GM19395 (cell line): Measurements from ENCODE around the gene KRT25.

Source experiments
- ATAC-seq: cut with Tn5 transposase; IDR thresholded peaks from one replicate; pipeline ENCODE4 v1.9.1; 2021; ENCODE audit warnings: mild to moderate bottlenecking, moderate library complexity; ENCODE audit not compliant: unreplicated experiment

Gene KRT25, protein sequence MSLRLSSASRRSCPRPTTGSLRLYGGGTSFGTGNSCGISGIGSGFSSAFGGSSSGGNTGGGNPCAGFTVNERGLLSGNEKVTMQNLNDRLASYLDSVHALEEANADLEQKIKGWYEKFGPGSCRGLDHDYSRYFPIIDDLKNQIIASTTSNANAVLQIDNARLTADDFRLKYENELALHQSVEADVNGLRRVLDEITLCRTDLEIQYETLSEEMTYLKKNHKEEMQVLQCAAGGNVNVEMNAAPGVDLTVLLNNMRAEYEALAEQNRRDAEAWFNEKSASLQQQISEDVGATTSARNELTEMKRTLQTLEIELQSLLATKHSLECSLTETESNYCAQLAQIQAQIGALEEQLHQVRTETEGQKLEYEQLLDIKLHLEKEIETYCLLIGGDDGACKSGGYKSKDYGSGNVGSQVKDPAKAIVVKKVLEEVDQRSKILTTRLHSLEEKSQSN

DNA sequence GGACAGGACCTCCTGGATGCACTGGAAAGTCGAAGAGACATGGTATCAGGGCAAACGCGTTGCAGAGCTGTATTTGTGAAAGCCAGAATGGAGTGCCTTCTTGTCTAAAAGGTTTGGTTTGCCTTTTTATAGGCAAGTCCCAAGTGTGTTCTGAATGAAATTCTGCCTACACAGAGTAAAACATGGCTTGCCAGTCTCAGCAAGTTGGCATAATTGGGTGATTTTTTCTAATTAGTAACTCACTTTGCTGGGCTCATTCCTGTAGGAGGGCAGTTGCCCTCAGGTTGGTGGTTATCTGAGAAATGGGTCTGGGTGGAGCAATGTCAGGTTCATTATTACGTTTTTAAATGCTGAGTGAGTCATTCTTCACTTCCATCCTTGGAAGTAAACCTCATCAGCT, at the start of gene KRT25:
KRT25 (minus strand) TSS at position 101 of the 400 bp plus-strand sequence; CDS start at position 41, 60 bp downstream.
- no peak for ATAC-seq

DNA sequence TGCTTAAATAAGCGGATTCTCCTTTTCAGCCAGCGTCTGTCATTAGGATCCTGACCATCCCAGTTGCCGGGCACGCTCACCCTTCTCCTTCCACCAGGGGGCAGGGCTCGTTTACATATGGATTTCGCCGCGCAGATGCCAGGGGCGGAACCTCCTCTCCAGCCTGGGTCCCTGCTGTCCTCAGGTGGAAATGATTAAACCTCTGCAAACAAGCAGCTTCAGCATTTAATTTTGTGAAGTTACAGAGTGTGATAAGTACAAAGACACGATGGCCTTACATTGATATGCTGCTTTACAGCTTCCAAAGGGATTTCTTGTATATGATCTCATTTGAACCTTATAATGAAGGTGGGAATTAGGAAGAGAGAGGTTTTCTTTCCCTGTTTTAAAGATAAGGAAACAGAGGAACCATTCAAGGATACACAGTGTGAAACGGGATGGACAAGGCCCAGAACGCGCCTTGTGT, 48.5 kb upstream of the KRT25 start:
- ATAC-seq = no peak

DNA sequence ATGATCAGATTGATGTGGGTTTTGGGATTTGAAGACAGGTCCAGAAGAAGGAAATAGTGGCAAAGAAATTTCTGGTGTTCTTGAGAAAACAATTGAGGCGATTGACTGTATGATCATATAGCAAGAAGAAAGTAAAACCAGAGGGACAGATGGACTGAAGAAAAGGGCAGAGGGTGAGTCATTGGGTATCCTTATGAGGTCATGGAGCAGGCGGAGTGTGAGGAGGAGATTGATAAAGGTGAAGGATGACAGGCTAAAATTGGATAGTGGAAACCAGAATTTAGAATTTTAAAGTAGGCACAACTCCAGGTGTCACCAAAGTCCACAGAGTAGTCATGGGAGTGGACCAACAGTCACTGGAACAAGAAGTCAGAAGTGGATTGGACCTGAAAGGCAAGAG, 46.0 kb upstream of the KRT25 start:
- ATAC-seq = no peak

DNA sequence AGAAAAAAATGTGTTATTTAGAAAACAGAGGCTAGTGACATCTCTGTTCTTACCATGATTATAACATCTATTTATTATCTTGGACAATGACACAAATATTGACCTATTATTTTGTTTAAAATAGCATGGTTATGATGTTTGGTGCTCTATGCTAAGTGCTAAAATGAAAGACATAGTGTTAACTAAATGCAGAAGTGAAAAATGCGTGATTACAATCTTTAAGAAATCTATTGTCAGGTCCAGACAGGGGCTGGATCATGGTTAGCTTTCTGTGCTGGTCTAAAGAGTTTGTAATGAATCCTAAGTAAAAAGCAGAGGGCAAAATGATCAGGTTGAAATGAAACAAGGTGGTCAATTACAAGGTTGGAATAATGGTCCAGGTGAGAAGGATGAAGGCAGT, 45.2 kb upstream of the KRT25 start:
- no peak for ATAC-seq

DNA sequence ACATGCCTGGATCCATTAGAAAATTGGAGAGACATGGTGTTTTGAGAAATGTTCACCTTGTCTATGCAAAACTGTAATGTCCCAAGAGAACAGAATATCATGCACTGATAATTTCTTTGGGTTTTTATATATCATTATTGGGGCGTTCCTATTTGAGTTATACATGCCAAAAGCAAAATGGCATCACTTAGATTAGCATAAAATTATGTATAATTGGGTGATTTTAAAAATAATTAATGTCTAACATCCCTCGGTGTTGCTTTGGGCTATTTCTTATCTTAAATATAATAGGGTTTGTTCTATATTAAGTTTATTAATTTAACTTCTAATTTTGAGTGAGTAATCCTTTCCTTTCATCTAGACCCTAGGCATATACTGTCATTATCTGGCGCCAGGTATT, 44.7 kb upstream of the KRT25 start, which contains the start of gene KRT28:
KRT28 (minus strand) TSS at position 101 of the 400 bp plus-strand sequence; CDS start at position 35, 66 bp downstream.
- no peak for ATAC-seq

DNA sequence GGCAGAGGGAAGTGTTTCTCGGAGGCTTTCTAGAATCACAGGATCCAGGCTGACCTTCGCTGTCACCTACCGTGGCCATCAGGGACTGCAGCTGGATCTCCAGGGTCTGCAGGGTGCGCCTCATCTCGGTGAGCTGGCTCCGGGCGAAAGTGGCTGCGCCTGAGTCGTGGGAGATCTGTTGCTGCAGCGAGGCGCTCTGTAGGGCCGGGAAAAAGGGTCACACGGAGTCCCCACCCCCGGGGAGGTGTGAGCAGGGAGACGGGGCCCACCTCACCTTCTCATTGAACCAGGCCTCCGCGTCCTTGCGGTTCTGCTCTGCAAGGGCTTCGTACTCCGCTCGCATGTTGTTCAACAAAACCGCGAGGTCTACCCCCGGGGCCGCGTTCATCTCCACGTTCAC, 41.7 kb upstream of the KRT25 start:
- no peak for ATAC-seq

DNA sequence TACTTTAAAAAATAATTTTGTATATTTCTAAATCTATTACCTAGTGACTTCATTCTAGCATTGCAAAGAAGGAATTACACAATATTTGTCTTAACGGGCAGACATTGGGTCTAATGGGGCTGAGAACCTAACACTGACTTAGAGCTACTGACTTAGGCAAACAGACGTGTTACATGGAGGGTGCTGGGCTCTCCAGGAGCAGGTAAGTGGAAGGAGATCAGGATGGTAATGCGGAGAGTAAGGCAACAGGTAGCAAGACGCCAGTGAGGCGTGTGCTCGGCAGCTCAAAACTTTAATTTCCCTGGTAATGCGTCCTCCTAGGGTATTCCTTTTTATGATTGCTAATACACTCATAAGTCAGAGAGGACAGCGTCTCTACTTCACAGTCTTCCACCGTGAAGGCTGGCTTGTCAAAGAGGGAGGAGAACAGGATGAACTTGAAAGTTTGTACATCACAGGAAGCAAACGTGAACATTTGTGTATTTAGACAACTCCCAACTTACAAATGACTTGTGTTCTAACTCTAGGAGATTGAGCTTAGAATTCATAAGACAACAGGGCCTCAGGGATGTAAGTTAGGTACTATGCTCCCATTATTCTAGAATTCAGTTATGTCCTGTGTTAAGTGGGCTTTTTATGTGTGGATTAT, 40.0 kb upstream of the KRT25 start:
- no peak for ATAC-seq

DNA sequence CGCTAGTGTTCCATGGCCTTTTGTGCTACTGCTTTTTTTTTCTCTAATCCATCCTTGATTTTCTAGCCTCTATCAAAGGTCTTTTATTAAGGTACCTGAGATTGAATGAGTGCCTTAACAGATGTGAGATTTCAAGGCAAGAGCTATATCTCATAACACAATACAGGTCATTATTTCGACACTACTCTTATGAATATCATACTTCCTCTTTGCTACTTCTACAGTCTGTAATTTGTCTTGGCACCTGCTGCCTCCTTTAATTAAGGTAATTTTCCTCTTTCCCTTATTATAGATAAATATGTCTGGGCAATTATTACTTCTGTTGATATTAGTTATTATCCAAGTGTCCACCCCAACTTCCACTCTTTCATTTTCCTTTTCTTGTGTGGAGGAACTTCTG, 39.3 kb upstream of the KRT25 start:
- no peak for ATAC-seq

DNA sequence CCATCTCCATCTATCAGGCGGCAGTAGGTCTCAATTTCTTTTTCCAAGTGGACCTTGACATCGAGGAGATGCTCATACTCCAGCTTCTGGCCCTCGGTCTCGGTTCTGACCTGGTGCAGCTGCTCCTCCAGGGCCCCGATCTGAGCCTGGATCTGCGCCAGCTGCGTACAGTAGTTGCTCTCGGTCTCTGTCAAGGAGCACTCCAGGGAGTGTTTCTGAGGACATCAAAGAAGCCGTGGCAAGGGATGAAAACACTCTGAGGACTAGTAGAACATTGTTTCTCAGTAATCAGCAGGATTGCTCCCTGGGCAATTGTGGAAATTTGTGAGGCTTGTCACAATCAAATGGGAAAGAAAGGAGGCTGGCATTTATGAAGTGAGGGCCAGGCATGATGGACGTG, 38.7 kb upstream of the KRT25 start:
- ATAC-seq = no peak

DNA sequence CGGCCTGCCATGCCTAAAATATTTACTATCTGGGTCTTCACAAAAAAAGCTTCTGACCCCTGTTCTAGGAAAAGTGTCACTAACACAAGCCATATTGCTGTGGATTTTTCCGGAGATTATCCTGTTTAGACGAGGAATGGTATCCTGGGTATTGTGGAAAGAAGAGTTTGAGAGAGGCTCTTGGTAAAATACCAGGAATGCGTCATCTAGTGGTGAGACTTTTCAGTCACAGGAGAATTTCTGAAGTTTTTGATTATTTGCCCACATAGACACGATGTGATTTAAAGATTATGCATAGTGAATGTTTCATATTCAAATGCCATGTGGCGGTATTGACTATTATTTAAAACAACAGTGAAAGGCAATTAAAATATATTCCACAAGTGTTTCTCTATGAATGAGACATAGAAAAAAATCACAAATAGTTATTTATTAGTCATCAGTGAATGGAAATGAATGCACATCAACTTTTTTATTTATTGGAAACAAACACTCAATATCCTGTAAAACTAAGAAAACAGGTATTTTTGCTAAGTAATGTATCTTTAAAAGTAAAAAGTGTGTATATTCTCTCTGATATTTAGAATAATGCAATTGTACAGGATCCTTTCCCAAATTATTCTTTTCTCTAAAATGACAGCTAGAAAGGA, 36.8 kb upstream of the KRT25 start:
- no peak for ATAC-seq

DNA sequence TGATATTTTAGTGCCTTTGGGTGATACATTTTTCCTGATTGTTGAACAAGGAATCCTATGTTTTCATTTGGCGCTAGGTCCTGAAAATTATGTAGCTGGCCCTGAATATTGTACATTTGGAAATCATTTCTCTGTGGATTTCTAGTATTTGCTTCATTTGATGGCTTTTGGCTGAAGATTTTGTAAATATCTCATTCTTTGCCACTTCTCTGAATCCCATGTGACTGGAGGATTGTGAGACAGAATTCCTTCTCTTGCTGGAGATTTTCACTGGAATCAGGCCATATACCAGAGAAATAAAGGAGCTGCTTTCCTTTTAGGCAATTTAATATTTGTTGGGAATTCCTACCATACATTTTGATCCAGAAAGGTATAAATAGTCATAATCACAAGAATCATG, 36.0 kb upstream of the KRT25 start:
- no peak for ATAC-seq

DNA sequence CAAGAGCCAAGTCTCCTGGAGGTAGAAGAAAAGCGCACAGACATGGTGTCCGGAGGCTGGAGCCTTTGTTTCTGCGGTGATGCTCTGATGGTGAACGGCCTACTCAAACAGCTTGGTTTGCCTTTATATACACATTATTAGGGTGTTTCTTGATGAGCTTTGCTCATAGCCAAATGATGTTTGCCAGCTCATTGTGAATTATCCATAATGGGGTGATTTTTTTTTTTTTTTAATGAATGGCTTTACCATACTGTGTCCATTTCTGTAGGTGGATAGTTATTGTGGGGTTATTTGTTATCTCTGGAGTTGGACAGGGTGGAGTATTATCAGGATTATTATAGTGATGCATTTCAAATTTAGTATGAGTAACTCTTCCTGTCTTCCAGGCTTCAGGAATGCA, 27.3 kb upstream of the KRT25 start, which contains the start of gene KRT27:
KRT27 (minus strand) TSS at position 101 of the 400 bp plus-strand sequence; CDS start at position 44, 57 bp downstream.
- ATAC-seq = no peak

DNA sequence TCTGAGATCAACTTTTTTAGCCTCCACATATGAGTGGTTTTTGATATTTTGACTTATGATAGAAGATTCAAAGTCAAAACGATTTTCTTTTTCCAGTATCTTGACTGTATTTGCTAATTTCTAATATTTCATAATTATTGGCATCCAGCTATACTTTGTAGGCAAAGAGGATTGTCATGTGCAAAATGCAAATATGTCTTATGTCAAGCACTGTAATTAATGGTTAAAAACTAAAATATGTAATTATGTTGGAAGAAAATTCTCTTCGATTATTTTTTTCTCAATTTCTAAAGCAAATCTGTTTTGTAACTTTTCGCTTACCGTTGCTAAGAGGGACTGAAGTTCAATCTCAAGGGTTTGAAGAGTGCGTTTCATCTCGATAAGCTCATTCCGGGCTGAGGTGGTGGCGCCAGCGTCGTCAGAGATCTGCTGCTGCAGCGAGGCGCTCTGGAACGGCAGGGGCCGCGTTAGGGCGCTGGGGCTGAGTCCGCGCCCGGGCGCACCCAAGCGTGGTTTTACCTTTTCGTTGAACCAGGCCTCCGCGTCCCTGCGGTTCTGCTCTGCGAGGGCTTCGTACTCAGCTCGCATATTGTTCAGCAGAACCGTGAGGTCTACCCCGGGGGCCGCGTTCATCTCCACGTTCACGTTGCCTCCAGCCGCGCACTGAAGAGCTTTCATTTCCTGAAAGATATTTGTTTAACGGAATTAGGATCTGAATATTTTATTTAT, 24.2 kb upstream of the KRT25 start:
- ATAC-seq = no peak

DNA sequence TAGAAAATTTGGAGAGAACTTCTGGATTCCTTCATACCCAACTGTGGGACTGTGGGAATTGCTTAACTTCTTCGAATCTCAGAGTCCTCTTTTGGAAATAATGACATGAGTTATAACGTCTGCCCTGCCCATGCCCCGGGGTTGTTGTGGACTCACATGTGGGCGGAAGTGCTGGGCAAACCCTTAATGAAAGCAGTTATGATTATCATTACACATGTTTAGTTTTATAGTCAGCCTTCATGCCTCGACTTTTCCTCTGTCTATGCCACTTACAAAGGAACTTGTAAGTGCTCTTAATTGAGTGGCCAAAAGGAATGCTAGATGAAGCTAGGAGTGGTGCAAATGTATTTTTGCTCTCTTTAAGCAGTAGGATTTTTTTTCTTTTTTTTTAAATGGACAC, 23.3 kb upstream of the KRT25 start:
- no peak for ATAC-seq

DNA sequence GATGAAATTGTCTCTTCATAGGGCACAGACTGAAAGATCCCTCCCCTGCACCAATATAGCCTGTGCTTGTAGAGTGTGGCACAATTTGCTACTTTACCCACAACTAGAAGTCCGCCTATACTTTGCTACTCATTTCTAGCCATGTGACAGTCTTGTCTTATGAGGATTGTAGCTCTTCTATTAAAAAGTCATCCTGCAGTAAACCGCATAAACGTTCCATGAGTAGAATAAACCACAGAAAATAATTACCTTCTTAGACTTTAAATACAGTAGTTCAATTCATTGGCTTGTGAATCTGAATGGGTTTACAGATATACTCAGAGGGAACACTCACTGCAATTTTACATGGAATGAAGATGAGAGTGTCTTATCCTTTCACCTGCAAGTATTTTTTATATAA, 22.8 kb upstream of the KRT25 start:
- no peak for ATAC-seq

DNA sequence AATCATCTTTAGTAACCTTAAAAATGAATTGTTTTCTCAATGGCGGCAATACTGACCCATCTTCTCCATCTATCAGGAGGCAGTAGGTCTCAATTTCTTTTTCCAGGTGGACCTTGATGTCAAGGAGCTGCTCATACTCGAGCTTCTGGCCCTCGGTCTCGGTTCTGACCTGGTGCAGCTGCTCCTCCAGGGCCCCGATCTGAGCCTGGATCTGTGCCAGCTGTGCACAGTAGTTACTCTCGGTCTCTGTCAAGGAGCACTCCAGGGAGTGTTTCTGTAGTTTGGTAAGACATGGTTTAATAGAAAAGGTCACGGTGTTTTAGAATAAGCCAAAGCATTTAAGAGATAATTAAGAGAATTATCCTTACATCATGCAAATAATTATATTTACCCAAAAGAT, 22.3 kb upstream of the KRT25 start:
- ATAC-seq = no peak

DNA sequence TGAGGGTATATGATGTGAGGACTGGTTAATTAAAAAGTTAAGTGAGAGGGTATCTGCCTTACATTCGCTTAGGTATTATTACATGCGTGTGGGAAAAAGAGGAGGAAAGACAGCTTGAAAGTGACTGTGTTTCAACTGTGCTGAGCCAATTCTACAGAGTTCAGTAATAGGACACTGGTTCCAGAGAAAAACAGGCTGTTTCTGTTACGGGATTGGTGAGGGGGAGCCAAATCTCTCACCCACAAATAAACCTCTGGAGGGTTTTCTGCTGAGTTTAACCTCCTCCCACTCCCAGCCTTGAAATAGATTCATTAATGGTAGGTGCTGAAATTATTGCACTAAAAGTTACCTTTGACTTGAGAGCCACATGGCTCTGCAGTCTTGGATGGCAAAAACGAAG, 20.8 kb upstream of the KRT25 start:
- ATAC-seq = no peak

DNA sequence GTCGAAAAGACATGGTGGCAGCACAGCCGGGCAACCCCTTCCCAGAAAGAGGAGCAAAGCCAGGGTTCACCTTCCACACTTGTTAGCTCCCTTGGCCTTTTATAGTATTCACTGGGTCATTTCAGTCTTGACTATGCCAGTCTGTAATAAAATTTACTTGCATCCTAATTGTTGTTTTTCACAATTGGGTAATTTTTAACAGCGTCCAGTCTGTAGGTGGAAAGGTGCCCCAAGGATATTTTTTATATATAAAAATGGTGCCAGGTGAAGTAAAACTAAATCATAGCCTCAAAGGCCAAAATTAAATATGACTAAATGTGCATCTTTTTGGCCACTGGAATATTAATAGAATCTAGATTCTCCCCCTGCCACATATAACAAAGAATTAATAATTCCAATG, 17.0 kb upstream of the KRT25 start, which contains the start of gene KRT26:
KRT26 (minus strand) TSS at position 101 of the 400 bp plus-strand sequence; CDS start at position 13, 88 bp downstream.
- ATAC-seq = no peak

DNA sequence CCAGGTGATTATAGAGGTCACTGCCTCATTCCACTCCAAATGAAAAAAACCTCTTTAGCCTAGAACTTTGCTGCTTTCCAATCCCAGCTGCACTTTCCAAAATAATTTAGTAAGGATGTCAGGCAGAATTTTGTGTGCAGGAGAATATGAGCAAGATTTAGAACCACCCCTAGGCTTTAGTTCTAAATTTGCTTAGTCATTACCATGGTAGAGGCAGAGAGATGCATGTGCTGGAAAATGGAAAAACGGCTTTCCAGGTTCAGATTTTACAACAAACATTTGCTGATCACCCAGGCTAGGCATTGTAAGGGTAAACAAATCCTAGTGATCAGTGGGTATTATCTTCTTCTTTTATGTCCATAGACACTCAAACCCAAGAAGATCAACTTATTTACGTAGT, 10.5 kb upstream of the KRT25 start:
- ATAC-seq = no peak

DNA sequence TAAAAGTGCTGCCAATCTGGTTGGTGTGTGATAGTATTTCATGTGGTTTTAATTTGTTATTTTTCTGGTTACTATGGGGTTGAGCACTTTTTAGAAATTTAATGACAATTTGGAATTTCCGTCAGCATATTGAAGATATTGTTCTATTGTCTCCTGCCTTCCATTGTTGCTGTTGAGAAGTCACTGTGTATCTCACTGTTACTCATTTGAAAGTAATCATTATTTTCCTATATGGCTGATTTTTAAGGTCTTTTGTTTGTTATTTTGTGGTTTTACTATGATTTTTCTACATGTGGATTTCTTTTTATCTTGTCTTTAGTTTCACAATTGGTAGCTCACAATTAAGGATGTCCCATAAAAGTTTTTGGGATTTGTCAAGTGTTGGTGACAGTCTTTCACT, 8.6 kb upstream of the KRT25 start:
- ATAC-seq = no peak
